Activated CD8-positive, alpha-beta memory T cell treated with anti-CD3 and anti-CD28 coated beads for 24 hours (primary cell): Measurements from ENCODE around the gene APP.
"Not testable (repeated sequence)": the region's sequence is repeated elsewhere in the genome, so short reads cannot be mapped to it uniquely, and the experiment has no call there.

Experiments
- DNase-seq: peaks from one replicate; pipeline ENCODE4 v3.0.0-alpha.2; 2020

Gene APP

DNA sequence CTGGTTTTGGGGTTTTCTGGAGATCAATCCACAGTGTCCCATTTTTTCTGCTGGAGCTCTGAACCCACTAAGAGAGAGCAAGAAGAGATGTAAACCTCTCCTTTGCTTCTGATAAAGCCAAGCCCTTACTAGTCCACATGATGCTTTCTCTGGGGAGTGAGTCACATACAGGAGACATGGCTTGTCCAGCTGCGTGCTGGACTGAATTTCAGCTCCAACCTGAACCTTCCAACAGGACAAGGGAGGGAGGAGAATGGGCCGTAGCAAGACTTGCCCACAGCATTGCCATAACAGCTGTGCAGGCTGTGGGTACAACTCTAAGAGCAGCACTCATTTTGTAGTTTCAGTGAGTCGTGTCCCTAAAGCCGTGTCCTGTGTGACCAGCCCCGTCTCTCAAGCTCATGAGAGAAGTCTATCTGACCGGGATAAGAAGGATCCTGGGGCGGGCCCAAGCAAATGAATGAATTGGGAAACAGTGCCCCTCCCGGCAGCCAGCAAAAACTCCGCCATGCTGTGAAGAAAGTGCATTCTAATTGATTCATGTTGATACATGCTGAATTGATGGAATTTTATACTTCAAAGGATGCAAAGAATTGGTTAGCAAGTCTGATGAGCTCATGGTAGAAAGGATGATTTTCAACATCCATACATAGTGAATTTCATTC is 240.6 kb downstream of the APP start:
- DNase-seq: no peak

DNA sequence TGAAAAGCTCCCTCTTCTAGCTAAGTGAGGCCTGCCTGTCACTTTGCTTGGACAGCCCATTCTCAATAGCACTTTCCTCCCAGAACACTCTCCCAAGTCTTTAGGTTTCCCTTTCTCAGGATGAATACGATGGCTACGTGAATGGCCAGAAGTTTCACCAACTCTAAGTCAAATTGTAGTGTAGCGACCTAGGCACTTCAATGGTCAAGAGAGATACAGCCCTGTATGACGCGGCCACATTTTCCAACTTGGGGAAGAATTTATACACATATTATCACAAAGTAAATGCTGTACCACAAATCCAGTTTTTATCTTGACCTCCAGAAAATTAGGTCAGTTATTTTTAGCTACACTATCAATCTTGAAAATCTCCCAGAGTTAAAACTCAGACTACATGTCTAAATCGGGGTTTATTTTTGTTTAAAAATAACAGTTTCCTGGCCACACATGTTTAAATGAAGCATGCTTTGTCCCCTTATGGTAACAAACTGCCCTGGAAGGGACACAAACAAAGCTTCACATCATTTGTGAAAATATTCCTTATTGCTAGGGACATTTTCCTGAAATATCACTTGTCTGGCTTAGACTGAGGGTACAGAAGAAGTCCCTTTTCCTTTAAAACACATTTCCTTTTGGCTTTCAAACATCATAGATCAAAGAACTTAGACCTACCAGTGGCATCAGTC is 243.2 kb downstream of the APP start:
- no peak for DNase-seq

DNA sequence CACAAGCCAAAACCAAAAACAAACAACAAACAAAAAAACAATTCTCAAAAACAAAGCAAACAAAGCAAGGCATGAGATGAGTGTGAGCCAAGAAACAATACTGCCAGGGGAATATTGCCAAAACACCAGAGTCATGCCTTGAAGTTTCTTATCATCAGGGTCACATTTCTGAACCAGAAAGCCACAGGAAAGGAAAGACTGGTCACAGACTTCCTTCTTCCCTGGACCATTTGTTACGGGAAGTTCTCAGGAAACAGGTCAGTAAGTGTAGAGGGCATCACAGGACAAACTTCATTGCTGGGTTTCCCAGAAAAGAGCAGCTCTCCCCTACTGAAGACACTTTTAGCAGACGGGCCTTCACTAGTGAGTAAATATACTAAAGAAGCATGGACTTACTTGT is 244.6 kb downstream of the APP start:
- DNase-seq: no peak

DNA sequence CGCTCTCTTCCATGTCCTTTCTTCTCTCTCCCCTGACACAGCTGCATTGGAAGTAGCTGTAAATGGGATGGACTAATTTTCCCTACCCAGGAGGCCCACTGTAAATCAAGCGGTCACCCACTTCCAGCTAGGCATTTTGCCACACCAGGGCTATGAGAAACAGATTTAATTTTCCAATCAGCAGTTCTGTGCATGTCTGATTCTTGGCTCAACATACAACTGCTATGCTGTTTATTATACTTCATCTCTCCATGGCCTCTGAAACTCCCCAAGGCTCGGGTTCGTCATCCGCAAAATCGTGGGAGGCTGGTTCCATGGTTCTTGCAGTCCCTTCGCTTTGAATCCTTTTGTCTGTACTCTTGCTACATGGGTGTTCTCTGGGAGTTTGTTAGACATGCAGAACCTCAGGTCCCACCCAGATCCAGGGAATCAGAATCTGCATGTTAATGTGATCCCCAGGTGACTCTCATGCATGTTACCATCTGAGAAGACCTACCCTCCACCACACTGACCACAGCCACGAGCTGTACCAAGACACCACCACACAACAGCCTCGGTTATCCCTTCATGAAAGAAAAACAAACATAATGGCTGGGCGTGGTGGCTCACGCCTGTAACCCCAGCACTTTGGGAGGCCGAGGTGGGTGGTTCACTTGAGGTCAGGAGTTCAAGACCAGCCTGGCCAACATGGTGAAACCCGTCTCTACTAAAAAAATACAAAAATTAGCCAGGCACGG is 245.3 kb downstream of the APP start:
- DNase-seq: no peak

DNA sequence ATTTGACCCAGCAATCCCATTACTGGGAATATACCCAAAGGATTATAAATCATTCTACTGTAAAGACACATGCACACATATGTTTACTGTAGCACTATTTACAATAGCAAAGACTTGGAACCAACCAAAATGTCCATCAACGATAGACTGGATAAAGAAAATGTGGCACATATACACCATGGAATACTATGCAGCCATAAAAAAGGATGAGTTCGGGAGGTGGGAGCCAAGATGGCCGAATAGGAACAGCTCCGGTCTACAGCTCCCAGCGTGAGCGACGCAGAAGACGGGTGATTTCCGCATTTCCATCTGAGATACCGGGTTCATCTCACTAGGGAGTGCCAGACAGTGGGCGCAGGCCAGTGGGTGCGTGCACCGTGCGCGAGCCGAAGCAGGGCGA is 252.4 kb downstream of the APP start:
- DNase-seq: not testable (repeated sequence)

DNA sequence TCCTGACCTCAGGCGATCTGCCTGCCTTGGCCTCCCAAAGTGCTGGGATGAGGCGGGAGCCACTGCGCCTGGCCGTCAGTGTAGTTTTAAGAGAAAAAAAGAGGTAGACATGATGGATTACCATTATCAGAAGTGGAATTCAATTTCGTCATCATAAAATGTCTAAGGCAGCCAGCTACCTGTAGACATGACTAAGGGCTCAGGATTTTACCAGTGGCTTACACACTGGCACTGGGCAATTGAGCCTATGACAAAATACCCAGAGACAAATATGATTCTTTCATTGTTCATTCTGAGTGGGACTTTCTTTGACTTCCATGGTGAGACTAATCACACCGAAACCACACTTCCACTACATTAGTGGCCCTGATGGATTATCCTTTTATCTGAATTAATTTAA is 254.3 kb downstream of the APP start:
- DNase-seq: no peak

DNA sequence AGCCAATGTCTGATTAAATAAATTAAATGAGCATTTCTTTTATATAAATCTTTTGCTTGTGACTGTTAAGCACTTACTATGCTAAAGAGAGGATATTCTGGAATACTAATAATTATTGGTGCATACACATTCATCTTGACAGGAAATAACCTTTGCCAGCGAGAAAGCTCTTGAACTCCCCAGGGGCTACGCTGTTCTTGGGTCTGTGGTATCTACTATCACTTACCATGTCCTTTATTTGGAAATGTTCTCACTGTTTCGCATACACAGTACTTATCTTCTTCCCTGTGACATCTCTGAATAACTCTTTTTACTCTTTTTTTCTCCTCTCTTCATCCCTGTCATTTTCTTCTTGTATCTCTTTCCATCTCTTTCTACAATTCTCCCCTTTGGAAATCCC is 257.1 kb downstream of the APP start:
- DNase-seq: no peak

DNA sequence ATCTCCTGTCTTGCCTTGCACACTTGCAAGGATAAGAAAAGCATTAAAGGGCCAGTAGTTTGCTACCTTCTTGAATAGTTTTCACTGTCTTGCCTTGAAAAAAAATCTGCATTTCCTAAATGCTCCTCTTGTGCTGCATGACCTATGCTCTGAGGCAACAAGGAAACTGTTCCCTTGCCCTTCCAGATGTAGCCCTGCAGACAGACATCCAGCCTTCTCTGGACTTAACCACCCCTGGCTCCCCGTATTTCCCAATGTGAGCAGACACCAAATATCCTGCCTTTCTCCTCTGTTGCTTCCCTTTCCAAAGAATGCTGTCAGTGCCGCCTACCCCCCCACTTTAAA is 258.2 kb downstream of the APP start:
- DNase-seq: no peak

DNA sequence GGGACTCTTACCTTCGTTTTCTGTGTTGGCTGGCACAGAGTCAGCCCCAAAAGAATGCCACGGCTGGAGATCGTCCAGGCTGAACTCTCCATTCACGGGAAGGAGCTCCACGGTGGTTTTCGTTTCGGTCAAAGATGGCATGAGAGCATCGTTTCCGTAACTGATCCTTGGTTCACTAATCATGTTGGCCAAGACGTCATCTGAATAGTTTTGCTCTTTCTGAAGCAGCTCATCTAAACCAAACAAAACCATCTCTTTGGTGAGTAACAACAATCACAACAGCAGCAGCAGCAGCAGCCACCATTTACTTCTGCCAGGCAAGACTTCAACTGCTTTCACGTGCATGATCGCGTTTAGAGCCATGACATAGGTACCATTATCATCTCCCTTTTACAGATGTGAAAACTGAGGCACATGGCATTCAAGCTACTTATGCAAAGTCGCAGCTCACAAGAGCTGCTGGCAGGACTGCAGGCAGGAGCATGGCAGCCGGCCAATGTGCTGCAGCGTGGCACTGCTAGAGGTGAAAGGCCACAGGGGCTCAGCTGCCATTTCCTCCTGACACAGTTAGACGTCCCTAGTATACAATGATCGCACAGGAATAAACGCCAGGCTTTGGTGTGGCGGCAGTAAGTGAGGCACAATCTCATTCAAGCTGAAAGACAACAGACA is 258.7 kb downstream of the APP start:
- DNase-seq: no peak

DNA sequence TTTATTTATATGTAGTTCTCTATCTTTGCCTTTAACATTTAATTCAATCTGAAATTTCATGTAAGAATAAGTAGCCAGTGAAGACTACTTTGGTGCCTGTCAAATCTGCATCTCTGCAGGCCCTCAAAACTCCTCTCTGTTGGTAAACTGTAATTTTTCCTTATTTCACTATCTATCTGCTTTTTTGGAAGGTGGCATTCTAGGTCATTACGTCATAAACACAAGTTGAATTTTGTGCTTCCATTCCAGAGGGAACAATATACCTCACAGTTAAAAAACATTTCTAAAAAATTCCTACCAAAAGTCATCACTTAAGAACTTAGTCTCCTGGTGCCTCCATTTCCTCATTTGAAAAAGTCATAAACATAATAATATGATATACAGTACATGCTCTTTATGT is 259.8 kb downstream of the APP start:
- DNase-seq: no peak

DNA sequence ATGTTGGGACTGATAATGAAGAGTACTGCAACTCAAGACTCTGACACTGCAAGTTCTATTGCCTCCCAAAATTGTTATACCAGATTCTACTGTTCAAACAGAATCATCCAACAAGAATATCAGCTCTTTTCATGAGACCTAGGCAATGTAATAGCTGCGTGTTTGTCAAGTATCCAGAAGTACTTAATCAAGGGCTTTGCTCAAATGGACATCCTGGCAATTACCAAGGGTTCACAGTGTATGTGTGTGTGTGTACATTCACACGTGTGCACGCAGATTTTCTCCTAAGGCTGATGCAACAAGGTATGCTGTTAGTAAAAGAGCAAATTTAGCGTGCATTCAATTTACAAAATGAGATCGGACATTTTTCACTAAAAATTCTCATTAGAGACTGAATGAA is 261.2 kb downstream of the APP start:
- DNase-seq: no peak

DNA sequence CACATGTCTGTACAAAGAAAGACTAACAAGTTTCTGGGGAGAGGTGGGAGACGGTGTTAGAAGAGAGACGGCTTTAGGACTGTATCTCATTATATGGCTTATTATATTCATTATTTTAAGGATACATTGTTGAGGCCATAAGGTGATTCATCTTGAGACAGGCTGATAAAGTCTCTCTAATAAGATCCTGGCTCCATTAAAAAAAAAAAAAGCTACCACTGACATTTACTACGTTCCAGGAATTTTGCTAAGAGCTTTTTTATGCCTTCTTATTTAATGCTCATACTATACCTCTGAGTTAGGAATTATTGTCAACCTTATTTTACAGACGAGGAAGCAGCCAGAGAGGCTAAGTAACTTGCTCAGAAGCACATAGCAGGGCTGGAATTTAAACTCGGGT is 262.1 kb downstream of the APP start:
- DNase-seq: no peak

DNA sequence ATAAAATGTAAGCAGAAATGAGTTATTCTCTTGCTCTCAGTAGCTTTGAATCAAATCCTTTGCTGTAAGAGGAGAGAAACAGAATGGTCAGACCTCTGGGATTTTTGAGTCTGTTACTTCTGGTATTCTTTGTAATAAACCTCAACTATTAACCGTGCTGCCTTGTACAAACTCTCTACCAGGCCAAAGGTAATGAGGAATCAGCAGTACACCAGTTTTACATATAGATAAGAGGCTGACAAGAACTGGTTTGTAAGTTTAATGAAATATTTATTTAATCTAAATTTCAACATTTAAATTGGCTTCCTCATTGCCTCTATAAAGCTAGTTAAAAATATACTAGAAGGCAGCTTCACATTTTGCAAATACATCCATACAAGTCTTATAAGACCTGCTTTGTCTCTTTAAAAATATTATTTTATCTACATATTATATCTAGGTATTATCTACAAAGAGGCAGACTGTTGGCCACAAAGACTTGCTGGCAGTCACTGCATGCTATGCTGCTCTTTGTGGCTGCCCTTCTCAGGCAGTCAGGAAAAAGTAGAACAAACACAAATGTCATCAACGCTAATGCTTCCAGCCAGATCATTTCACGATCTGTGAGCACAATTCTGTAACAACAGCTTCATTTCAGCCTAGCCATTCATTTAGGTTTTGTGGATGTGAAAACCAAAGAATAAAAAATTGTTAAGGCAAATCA is 262.8 kb downstream of the APP start:
- DNase-seq: no peak

DNA sequence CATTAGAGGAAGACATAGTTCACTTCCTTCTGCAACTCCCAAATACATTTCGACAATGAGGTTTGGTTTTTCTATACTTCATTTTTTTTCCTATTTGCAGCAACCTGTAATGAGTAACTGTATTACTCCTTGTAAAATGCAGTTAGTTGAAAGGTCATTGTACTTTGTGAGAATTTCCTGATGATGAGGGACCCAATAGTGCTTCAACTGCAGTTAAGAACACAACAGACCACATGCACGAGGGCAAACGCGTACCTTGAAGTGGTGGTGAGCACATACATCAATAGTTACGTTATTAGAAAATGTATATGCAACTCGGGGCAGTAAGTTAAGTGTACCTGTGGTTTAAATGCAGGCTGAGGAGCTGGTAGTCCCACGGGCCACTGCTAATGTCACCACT is 264.0 kb downstream of the APP start:
- DNase-seq: no peak

DNA sequence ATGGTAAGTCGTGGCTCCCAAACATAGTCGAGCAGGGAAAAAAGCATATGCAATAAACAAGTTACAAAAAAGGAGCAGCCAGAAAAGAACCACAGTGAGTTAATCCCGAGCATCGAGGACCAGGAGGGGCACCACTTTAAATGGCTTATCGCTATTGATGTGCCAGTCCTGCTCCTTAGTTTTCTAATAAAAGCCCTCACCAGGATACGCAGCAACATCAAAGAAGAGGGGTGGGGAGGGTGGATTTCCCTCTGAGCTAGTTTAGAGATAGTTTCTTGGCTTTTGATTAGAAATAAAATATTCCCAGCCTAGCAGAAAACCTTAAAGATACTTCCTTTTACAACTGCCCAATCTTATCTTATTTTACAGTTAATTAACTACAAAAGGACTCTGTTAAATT is 265.4 kb downstream of the APP start:
- DNase-seq: no peak

DNA sequence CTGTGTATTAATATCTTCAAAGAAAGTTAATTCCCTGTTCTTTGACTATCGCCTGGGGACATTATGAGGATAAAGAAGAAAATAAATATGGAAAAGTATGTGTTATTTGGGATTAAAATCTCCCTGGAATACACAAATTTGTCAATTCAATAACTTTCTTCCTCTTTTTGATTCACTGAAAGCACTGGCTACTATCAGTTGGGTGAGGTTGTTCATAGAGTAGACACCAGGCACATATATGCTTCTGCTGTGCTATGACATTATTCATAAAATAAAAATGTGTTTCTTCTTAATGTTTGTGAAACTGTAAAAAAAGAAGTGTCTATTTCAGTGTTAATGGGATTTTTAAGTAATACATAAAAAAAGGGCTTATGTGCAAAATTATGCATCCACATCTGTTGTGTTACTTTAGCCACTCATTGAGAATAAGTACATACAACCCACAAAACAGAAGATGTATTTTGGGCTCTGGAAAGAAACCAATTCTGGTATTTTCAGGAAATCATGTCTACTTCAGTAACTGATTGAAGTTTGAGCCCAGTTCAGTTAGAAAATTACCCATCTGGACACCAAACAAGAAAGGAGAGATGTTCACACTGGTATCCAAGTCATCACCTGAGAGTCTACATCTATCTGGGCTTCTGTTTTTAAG is 266.4 kb downstream of the APP start:
- DNase-seq: no peak

DNA sequence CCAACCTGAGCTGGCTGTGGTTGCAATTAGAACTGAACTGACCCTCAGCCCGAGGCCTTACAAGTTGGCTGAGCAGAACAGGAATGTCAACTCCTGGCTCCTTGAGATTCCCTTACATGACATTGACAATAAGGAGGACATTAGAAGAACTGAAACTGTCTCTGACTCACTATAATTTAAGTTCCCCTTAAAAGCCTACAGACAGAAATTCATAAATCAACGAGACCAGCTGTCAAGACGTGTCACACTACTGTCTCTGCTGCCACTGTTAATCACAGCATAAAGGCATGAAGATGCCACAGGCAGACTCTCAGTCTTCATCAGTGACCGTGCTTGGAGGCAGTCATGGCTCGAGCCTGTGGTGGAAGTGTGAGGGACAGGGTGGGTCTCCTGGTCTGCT is 267.0 kb downstream of the APP start:
- DNase-seq: no peak

DNA sequence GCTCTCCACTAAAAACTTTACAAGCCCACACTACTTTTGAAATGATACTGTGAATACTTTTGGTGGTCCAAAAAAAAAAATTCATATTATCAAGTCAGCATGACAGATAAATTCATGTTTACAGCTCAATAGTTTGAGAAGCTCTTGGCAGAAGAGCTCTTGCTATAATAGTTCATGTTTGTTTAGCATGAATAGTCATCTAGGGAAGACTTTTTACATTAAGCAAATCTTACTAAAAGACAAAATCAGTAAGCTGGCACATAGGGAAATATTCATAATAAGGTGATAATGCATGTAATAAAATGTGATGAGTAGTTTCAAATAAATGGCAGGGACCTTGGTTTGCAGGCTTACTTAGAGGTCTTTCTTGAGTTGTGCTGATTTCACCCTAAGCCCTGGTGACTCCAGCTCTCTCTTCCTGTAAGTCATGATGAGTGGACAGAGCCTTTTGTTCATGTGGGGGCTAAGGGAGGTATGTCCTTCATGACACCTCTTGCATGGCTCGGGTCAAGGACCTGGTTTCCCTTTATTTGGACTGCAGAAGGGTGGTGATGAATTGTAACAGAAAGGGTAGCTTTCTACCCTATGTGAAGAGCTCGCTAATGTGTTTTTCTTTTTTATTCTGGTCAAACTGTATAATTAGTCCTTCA is 269.1 kb downstream of the APP start:
- no peak for DNase-seq

DNA sequence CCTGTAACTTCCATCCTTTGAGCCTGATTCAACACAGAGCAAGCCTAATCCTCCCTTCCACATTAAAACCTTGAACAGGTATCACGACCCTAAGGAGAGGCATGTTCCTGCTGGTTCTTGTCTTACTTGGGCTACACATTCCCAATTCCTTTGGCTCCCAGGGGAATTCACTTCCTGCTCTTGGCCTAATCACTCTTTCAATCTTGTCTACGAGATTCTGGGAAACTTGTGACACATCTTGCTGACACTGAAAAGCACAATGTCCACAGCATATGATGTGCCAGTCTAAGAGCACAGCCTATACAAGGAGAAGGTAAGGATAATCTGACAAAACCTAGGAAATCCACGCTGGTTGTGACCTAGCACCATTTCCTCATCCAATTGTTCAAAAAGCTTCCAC is 271.9 kb downstream of the APP start:
- DNase-seq: no peak

DNA sequence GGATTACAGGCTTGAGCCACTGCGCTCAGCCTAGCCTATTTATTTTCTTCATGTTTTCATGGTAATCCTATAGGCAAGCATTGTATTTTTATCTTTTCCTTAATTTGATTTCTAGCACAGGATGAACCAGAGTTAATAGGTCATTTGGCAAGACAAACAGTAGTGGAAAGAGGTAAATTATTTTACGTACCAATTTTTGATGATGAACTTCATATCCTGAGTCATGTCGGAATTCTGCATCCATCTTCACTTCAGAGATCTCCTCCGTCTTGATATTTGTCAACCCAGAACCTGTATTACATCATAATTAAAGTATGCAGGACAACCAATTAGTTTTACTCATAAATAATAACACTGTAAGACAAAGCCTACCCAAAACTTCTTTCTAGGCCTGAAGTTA is 273.2 kb downstream of the APP start:
- no peak for DNase-seq

DNA sequence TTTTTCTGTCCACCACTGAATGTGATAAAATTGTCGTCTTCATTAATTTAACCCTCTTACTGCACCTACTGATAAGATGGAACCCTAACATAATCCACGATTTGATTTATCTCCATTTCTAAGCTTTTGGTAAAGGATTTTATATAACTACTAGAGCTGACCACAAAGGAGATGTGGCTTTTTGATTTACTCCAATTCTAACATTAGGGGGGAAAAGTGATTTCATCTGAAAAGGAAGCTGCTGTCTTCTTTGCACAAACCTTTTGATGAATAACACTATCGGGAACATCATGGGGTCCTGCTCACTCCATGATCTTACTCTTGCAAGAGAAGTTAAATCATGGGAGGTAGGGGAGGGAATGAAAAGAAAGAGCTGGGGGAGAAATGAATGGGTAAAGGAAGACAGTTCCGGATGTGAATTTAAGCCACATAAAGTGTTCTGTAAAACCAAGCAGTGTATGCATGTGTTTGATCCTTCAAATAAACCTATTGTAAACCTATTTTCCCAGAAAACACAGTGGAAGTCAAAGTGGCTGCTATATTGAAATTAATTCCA is 274.0 kb downstream of the APP start:
- no peak for DNase-seq
